Activated CD8-positive, alpha-beta T cell treated with anti-CD3 and anti-CD28 coated beads, Interleukin-2, amount 10 ng/mL, durations not matched to agents 7 days and 5 days (primary cell): ENCODE measurements around the gene ARHGAP35. TPM values are rescaled to one million over a fixed set of nuclear protein-coding genes. Genes with fewer than 3 reads are reported as not detected.

Experiments used
- ATAC-seq: fragments of 150-1000 bp; cut with Tn5 transposase; one replicate; pipeline ENCODE4 v1.10.0; 2021; ENCODE audit warnings: moderate library complexity
- CTCF ChIA-PET: fragments of 350-600 bp; sonication (Branson Sonifier 250); formaldehyde crosslinking; loops from one replicate; lab custom pipeline; 2021; ENCODE audit warnings: antibody characterized with exemption; lab: Charles Lee
- POLR2A ChIA-PET: fragments of 350-600 bp; sonication (Branson Sonifier 250); formaldehyde crosslinking; loops from one replicate; lab custom pipeline; 2021; ENCODE audit warnings: antibody characterized with exemption; lab: Charles Lee
- DNase-seq: peaks from one replicate; pipeline ENCODE4 v3.0.0-alpha.2; 2020
- H3K27ac Mint-ChIP-seq: one replicate; pipeline ENCODE4 v1.8.0; 2021; ENCODE audit warnings: mild to moderate bottlenecking, mixed read lengths
- H3K27me3 Mint-ChIP-seq: one replicate; pipeline ENCODE4 v1.8.0; 2021; ENCODE audit warnings: low read depth, mixed read lengths
- H3K36me3 Mint-ChIP-seq: one replicate; pipeline ENCODE4 v1.8.0; 2021; ENCODE audit warnings: low read depth, mixed read lengths
- H3K4me1 Mint-ChIP-seq: one replicate; pipeline ENCODE4 v1.8.0; 2021; ENCODE audit warnings: low read depth, mixed read lengths
- H3K4me3 Mint-ChIP-seq: one replicate; pipeline ENCODE4 v1.8.0; 2021; ENCODE audit warnings: mild to moderate bottlenecking, mixed read lengths
- H3K9me3 Mint-ChIP-seq: one replicate; pipeline ENCODE4 v1.8.0; 2022; ENCODE audit warnings: mixed read lengths; ENCODE audit not compliant: insufficient read depth
- total RNA-seq, 2 experiments: library from RNA; stranded (reverse); gene quantifications; one replicate each; pipeline ENCODE4 v1.2.3, GENCODE V29; 2021

ARHGAP35 gene
- total RNA-seq, 2 experiments from 2014 or later = 23.9 to 24.1 TPM

- CTCF ChIA-PET = interaction anchor here (1.1 to 3.5 kb wide), 3 partner anchors 45 to 104 kb away, joined by 3 to 16 read pairs (median 8); no protein-coding TSS in a partner anchor
- POLR2A ChIA-PET = no interaction called here
- DNase-seq (no peak), ATAC-seq (no peak)
- no peaks in the 10 kb centered on the region for H3K9me3 Mint-ChIP-seq
- H3K4me3 Mint-ChIP-seq = no peak overlapping the region
- H3K27ac Mint-ChIP-seq = no peak overlapping the region
- H3K27me3 Mint-ChIP-seq = no peaks in the 10 kb centered on the region
- H3K4me1 Mint-ChIP-seq = peaks cover 21% of the 10 kb centered on the region
- peaks cover 5% of the 10 kb centered on the region for H3K36me3 Mint-ChIP-seq
Observed at GRCh38 chr19:46909356-46909755, 48.6 kb downstream of the ARHGAP35 start.

Other genes with a start within 250 kb of the ARHGAP35 start
- gene PTGIR, start 235.9 kb upstream of the ARHGAP35 start, total RNA-seq = 10 to 100 TPM in 1 of 2 experiments, 1 to 10 TPM in 1; 8.8 to 10.4 TPM
- gene GNG8, start 224.8 kb upstream of the ARHGAP35 start, total RNA-seq = not detected
- gene DACT3, start 199.8 kb upstream of the ARHGAP35 start, total RNA-seq = under 1 TPM; 0.42 TPM
- 100 to 1,000 TPM; 161 to 166 TPM for gene PRKD2, start 143.9 kb upstream of the ARHGAP35 start, total RNA-seq
- gene FKRP, start 114.9 kb upstream of the ARHGAP35 start, total RNA-seq = 10 to 100 TPM; 15.3 to 18.4 TPM
- 10 to 100 TPM; 79.6 to 90.2 TPM for gene STRN4, start 114.5 kb upstream of the ARHGAP35 start, total RNA-seq
- gene SLC1A5, start 72.4 kb upstream of the ARHGAP35 start, total RNA-seq = 100 to 1,000 TPM; 176 to 178 TPM
- 100 to 1,000 TPM; 151 to 154 TPM for gene AP2S1, start 10.2 kb upstream of the ARHGAP35 start, total RNA-seq
- gene NPAS1, start 158.8 kb downstream of the ARHGAP35 start, total RNA-seq = not detected
- 10 to 100 TPM; 74.4 to 76.8 TPM for gene TMEM160, start 187.6 kb downstream of the ARHGAP35 start, total RNA-seq